H9 (cell line): ENCODE measurements around the gene CHCHD6. TPM values are rescaled to one million over a fixed set of nuclear protein-coding genes. Genes with fewer than 3 reads are reported as not detected.

Source experiments
- DNase-seq: peaks from one replicate; pipeline ENCODE4 v3.0.0-alpha.2; 2017
- H2AFZ ChIP-seq: one replicate; pipeline ENCODE4 v1.6.1; 2013; ENCODE audit warnings: mild to moderate bottlenecking, low read length, control low read depth, moderate library complexity
- H2AK5ac ChIP-seq: 2 replicates; pipeline ENCODE4 v1.6.1; 2013; ENCODE audit warnings: low read length, control low read depth, mixed read lengths; ENCODE audit not compliant: insufficient read length
- H2BK120ac ChIP-seq: one replicate; pipeline ENCODE4 v1.6.1; 2013; ENCODE audit warnings: low read depth, mild to moderate bottlenecking, low read length, control low read depth, inconsistent platforms; ENCODE audit not compliant: poor library complexity, severe bottlenecking
- H2BK12ac ChIP-seq: 2 replicates; pipeline ENCODE4 v1.6.1; 2013; ENCODE audit warnings: low read length, control low read depth, mixed read lengths, low read depth; ENCODE audit not compliant: insufficient read length
- H2BK15ac ChIP-seq: 2 replicates; pipeline ENCODE4 v1.6.1; 2013; ENCODE audit warnings: low read depth, low read length, control low read depth
- H2BK20ac ChIP-seq: one replicate; pipeline ENCODE4 v1.6.1; 2013; ENCODE audit warnings: low read depth, mild to moderate bottlenecking, low read length, control low read depth, inconsistent platforms; ENCODE audit not compliant: poor library complexity, severe bottlenecking
- H2BK5ac ChIP-seq: 2 replicates; pipeline ENCODE4 v1.6.1; 2013; ENCODE audit warnings: low read length, control low read depth, mixed read lengths; ENCODE audit not compliant: insufficient read length
- H3K14ac ChIP-seq: 2 replicates; pipeline ENCODE4 v1.6.1; 2013; ENCODE audit warnings: low read length, control low read depth; ENCODE audit not compliant: insufficient read depth
- H3K18ac ChIP-seq: 2 replicates; pipeline ENCODE4 v1.6.1; 2013; ENCODE audit warnings: low read depth, mild to moderate bottlenecking, mixed read lengths, low read length, control low read depth; ENCODE audit not compliant: insufficient read length
- H3K23ac ChIP-seq: 2 replicates; pipeline ENCODE4 v1.6.1; 2013; ENCODE audit warnings: low read length, control low read depth, mixed read lengths, low read depth; ENCODE audit not compliant: insufficient read length
- H3K23me2 ChIP-seq: 2 replicates; pipeline ENCODE4 v1.6.1; 2013; ENCODE audit warnings: low read depth, mild to moderate bottlenecking, mixed read lengths, low read length, control low read depth; ENCODE audit not compliant: insufficient read length, poor library complexity, severe bottlenecking
- H3K27ac ChIP-seq: 2 replicates; pipeline ENCODE4 v1.5.1; 2013; ENCODE audit warnings: low read length, control low read depth, mixed read lengths, low read depth; ENCODE audit not compliant: insufficient read length
- H3K27me3 ChIP-seq: 2 replicates; pipeline ENCODE4 v1.6.1; 2013; ENCODE audit warnings: low read length, control low read depth, inconsistent platforms; ENCODE audit not compliant: insufficient read depth
- H3K4ac ChIP-seq: 2 replicates; pipeline ENCODE4 v1.6.1; 2013; ENCODE audit warnings: low read depth, mild to moderate bottlenecking, control low read depth, inconsistent platforms, low read length, moderate library complexity
- H3K4me1 ChIP-seq: 2 replicates; pipeline ENCODE4 v1.6.1; 2013; ENCODE audit warnings: low read length, control low read depth, inconsistent platforms; ENCODE audit not compliant: insufficient read depth
- H3K4me2 ChIP-seq: 2 replicates; pipeline ENCODE4 v1.6.1; 2013; ENCODE audit warnings: low read length, control low read depth, mixed read lengths; ENCODE audit not compliant: insufficient read length, insufficient read depth
- H3K56ac ChIP-seq: 2 replicates; pipeline ENCODE4 v1.6.1; 2013; ENCODE audit warnings: low read depth, mild to moderate bottlenecking, mixed read lengths, low read length, control low read depth; ENCODE audit not compliant: insufficient read length
- H3K79me1 ChIP-seq: 2 replicates; pipeline ENCODE4 v1.6.1; 2013; ENCODE audit warnings: low read depth, mild to moderate bottlenecking, moderate library complexity, low read length, control low read depth, inconsistent platforms; ENCODE audit not compliant: insufficient read depth, poor library complexity, severe bottlenecking
- H3K79me2 ChIP-seq: 2 replicates; pipeline ENCODE4 v1.6.1; 2013; ENCODE audit warnings: low read length, control low read depth, inconsistent platforms; ENCODE audit not compliant: insufficient read depth
- H3K9ac ChIP-seq: 2 replicates; pipeline ENCODE4 v1.6.1; 2013; ENCODE audit warnings: low read length, control low read depth, mixed read lengths; ENCODE audit not compliant: insufficient read length; ENCODE audit errors: extremely low read depth
- H3K9me3 ChIP-seq: one replicate; pipeline ENCODE4 v1.6.1; 2013; ENCODE audit warnings: low read depth, low read length, inconsistent platforms; ENCODE audit not compliant: control insufficient read depth
- H3T11ph ChIP-seq: one replicate; pipeline ENCODE4 v1.6.1; 2013; ENCODE audit warnings: mild to moderate bottlenecking, low read length, control low read depth, inconsistent platforms
- H4K20me1 ChIP-seq: one replicate; pipeline ENCODE4 v1.6.1; 2013; ENCODE audit not compliant: control insufficient read depth, insufficient read length, insufficient read depth
- H4K5ac ChIP-seq: 2 replicates; pipeline ENCODE4 v1.6.1; 2013; ENCODE audit warnings: low read depth, mild to moderate bottlenecking, mixed read lengths, low read length, control low read depth; ENCODE audit not compliant: insufficient read length
- H4K8ac ChIP-seq: replicated peaks from 2 replicates; pipeline ENCODE4 v1.6.1; 2013; ENCODE audit warnings: low read length, control low read depth, mixed read lengths, low read depth; ENCODE audit not compliant: insufficient read length
- H4K91ac ChIP-seq: 2 replicates; pipeline ENCODE4 v1.6.1; 2013; ENCODE audit warnings: low read depth, mild to moderate bottlenecking, moderate library complexity, mixed read lengths, low read length, control low read depth; ENCODE audit not compliant: insufficient read length
- H3K27ac Mint-ChIP-seq, 3 experiments: 2 replicates in 2 of 3; 3 replicates in 1 of 3; pipeline ENCODE4 v1.8.0; 2020 to 2021; ENCODE audit warnings: mixed read lengths in 3 of 3, mild to moderate bottlenecking in 1 of 3, moderate library complexity in 1 of 3
- H3K27me3 Mint-ChIP-seq: 2 replicates; pipeline ENCODE4 v1.8.0; 2021; ENCODE audit warnings: low read depth, mild to moderate bottlenecking, moderate library complexity, mixed read lengths
- H3K36me3 Mint-ChIP-seq, 3 experiments: 2 replicates in 2 of 3; 3 replicates in 1 of 3; pipeline ENCODE4 v1.8.0; 2020 to 2021; ENCODE audit warnings: low read depth in 3 of 3, mixed read lengths in 3 of 3; ENCODE audit not compliant: insufficient read depth in 1 of 3
- H3K4me1 Mint-ChIP-seq, 2 experiments: 2 replicates each; pipeline ENCODE4 v1.8.0; 2020; ENCODE audit warnings: mixed read lengths in 2 of 2
- H3K4me3 Mint-ChIP-seq, 2 experiments: 2 replicates in 1 of 2; 3 replicates in 1 of 2; pipeline ENCODE4 v1.8.0; 2020 to 2021; ENCODE audit warnings: mild to moderate bottlenecking in 2 of 2, mixed read lengths in 2 of 2, moderate library complexity in 1 of 2
- H3K9me3 Mint-ChIP-seq, 2 experiments: 2 replicates in 1 of 2; 3 replicates in 1 of 2; pipeline ENCODE4 v1.8.0; 2020; ENCODE audit warnings: mild to moderate bottlenecking in 2 of 2, mixed read lengths in 2 of 2, moderate library complexity in 1 of 2
- CTCF ChIP-seq: fragments of 200-600 bp; sonication (generic); conservative IDR thresholded peaks from 3 replicates; pipeline ENCODE4 v1.8.0; 2021; ENCODE audit warnings: antibody characterized with exemption, mild to moderate bottlenecking
- WGBS: extraction: QIAGEN DNeasy Blood & Tissue Kit; methylation state at CpG from one replicate; pipeline ENCODE4 v1.1.7; 2013; ENCODE audit warnings: missing lambda C conversion rate, low lambda C conversion rate, mixed read lengths; ENCODE audit not compliant: insufficient read length; ENCODE audit errors: extremely low coverage; 5-methylcytosine and 5-hydroxymethylcytosine counted together
- total RNA-seq: library from RNA; stranded (reverse); gene quantifications from 2 replicates; pipeline ENCODE4 v1.2.1, GENCODE V29; 2021

CHCHD6 gene
- total RNA-seq, 1 experiment from 2014 or later: 34.2 TPM

- Histone ChIP-seq H4K8ac (no peak overlapping the region), H3K56ac (no peak overlapping the region), H3K79me1 (no peaks in the 10 kb centered on the region), H3K79me2 (no peaks in the 10 kb centered on the region), H3K27ac (no peak overlapping the region), H3K18ac (no peak overlapping the region), H2BK5ac (no peak overlapping the region), H2BK120ac (no peak overlapping the region), H3K9ac (no peak overlapping the region), H4K5ac (no peak overlapping the region), H3K14ac (no peak overlapping the region), H3K23me2 (peaks cover 2% of the 10 kb centered on the region), H3T11ph (no peak overlapping the region), H3K27me3 (no peaks in the 10 kb centered on the region), H4K20me1 (no peaks in the 10 kb centered on the region), H4K91ac (no peak overlapping the region), H2AFZ (no peak overlapping the region), H2BK15ac (no peak overlapping the region), H2BK12ac (no peak overlapping the region), H3K4ac (no peak overlapping the region), H3K4me2 (no peak overlapping the region), H3K23ac (no peak overlapping the region), H3K4me1 (no peaks in the 10 kb centered on the region), H2AK5ac (no peak overlapping the region), H2BK20ac (no peak overlapping the region), H3K9me3 (no peaks in the 10 kb centered on the region)
- H3K36me3 Mint-ChIP-seq: no peaks in the 10 kb centered on the region; a peak in 1 of 7 replicates
- no peak for DNase-seq
- H3K27me3 Mint-ChIP-seq: peaks cover 36% of the 10 kb centered on the region
- peaks cover 8 to 23% of the 10 kb centered on the region in 2 experiments for H3K4me1 Mint-ChIP-seq
- H3K27ac Mint-ChIP-seq: no peak overlapping the region
- H3K9me3 Mint-ChIP-seq: peaks cover 3% of the 10 kb centered on the region in 2 experiments; a peak in 2 of 5 replicates
- no CpG with 5 or more reads among the region's 8 CpGs for WGBS
- no peak for TF ChIP-seq CTCF
- no peak overlapping the region for H3K4me3 Mint-ChIP-seq
These were observed 40.3 kb upstream of the CHCHD6 start for GRCh38 chr3:126663750-126664149.
